Esophagus squamous epithelium (tissue), 4 donors: ENCODE results near the gene SLAMF9.

Source experiments
- POLR2A ChIP-seq, 4 donors: fragments of 450-650 bp; IDR thresholded peaks; one replicate each; pipeline ENCODE4 v1.6.1; 2017; ENCODE audit warnings: antibody characterized with exemption in 4 of 4, mild to moderate bottlenecking in 4 of 4, moderate library complexity in 3 of 4
- TF ChIP-seq, protein P1 (sequence below), 6 experiments: fragments of 450-650 bp in 4 of 6; fragments of 200-600 bp in 2 of 6; sonication (generic) in 2 of 6; IDR thresholded peaks; one replicate each; pipeline ENCODE4 v1.5.1; 2016 to 2019; ENCODE audit warnings: antibody characterized with exemption in 6 of 6, mild to moderate bottlenecking in 4 of 6, moderate library complexity in 4 of 6

GRCh38 chr1:159993911-159994310 is 39.9 kb upstream of the SLAMF9 start:
- TF ChIP-seq, protein P1, sequence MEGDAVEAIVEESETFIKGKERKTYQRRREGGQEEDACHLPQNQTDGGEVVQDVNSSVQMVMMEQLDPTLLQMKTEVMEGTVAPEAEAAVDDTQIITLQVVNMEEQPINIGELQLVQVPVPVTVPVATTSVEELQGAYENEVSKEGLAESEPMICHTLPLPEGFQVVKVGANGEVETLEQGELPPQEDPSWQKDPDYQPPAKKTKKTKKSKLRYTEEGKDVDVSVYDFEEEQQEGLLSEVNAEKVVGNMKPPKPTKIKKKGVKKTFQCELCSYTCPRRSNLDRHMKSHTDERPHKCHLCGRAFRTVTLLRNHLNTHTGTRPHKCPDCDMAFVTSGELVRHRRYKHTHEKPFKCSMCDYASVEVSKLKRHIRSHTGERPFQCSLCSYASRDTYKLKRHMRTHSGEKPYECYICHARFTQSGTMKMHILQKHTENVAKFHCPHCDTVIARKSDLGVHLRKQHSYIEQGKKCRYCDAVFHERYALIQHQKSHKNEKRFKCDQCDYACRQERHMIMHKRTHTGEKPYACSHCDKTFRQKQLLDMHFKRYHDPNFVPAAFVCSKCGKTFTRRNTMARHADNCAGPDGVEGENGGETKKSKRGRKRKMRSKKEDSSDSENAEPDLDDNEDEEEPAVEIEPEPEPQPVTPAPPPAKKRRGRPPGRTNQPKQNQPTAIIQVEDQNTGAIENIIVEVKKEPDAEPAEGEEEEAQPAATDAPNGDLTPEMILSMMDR (IDR thresholded peaks at IDR 0.05): no peak
- no peak for TF ChIP-seq POLR2A (IDR thresholded peaks at IDR 0.05)
